HCT116 (cell line): ENCODE data around the gene KCNH6. TPM values are rescaled to one million over a fixed set of nuclear protein-coding genes. Genes with fewer than 3 reads are reported as not detected.

Experiments
- ATAC-seq: fragments of 200-7000 bp; cut with Tn5 transposase; 2 replicates; pipeline ENCODE4 v1.9.1; 2020; ENCODE audit warnings: mild to moderate bottlenecking, moderate library complexity
- BruUV-seq: library from RNA; stranded (reverse); fragments of 400-500 nt; replicated peaks from 2 replicates; lab custom pipeline; 2021; lab: Mats Ljungman, UMichigan
- CTCF ChIA-PET: fragments of 300-600 bp; sonication (Branson Sonifier 250); formaldehyde crosslinking; loops from one replicate; lab custom pipeline; 2021; ENCODE audit warnings: antibody characterized with exemption; lab: Charles Lee
- POLR2A ChIA-PET: fragments of 300-600, 350-600 bp; sonication (Branson Sonifier 250); formaldehyde crosslinking; loops from one replicate; lab custom pipeline; 2021; ENCODE audit warnings: antibody characterized with exemption; lab: Charles Lee
- RAD21 ChIA-PET, 2 experiments: fragments of 300-600 bp; sonication (Branson Sonifier 250); formaldehyde crosslinking; loops; one replicate each; lab custom pipeline; 2023; ENCODE audit warnings: low total read pairs in 2 of 2; ENCODE audit not compliant: uncharacterized antibody in 2 of 2, unreplicated experiment in 2 of 2, low non-redundant PET in 1 of 2; lab: Charles Lee
- DNase-seq: peaks from one replicate; pipeline ENCODE4 v3.0.0-alpha.2; 2010; ENCODE audit warnings: low read depth, low spot score
- H2AFZ ChIP-seq: fragments of 200-600 bp; shearing (Covaris generic), sonication (generic); 2 replicates; pipeline ENCODE4 v1.6.1; 2017; ENCODE audit warnings: low read depth, mixed run types, mixed read lengths, antibody characterized with exemption, low read length; ENCODE audit not compliant: poor library complexity, severe bottlenecking
- H3K27ac ChIP-seq: 2 replicates; pipeline ENCODE4 v1.5.1; 2012; ENCODE audit warnings: low read depth, low read length
- H3K27me3 ChIP-seq: fragments of 200-600 bp; sonication (generic); 2 replicates; pipeline ENCODE4 v1.6.1; 2016; ENCODE audit warnings: mixed run types, low read length, mixed read lengths; ENCODE audit not compliant: insufficient read depth
- H3K36me3 ChIP-seq, 2 experiments: fragments of 200-500 bp in 1 of 2; fragments of 200-600 bp in 1 of 2; sonication (Bioruptor generic) in 1 of 2; sonication (generic) in 1 of 2; 2 replicates each; pipeline versions ENCODE4 v1.5.1 to v1.6.1; 2014 to 2016; ENCODE audit warnings: low read length in 2 of 2, inconsistent platforms in 1 of 2, mixed read lengths in 1 of 2, mixed run types in 1 of 2; ENCODE audit not compliant: insufficient read depth in 2 of 2, control insufficient read depth in 1 of 2
- H3K4me1 ChIP-seq, 2 experiments: fragments of 200-600 bp in 1 of 2; sonication (generic) in 1 of 2; 2 replicates each; pipeline versions ENCODE4 v1.5.1 to v1.6.1; 2012 to 2017; ENCODE audit warnings: low read length in 2 of 2, inconsistent platforms in 1 of 2, mild to moderate bottlenecking in 1 of 2, mixed read lengths in 1 of 2, mixed run types in 1 of 2, moderate library complexity in 1 of 2; ENCODE audit not compliant: insufficient read depth in 2 of 2, control insufficient read depth in 1 of 2
- H3K4me2 ChIP-seq: fragments of 200-600 bp; sonication (generic); 2 replicates; pipeline ENCODE4 v1.6.1; 2017; ENCODE audit warnings: mixed run types, low read length, mixed read lengths
- H3K4me3 ChIP-seq, 2 experiments: fragments of 200-600 bp in 1 of 2; sonication (generic) in 1 of 2; replicated peaks in 1 of 2; 2 replicates each; pipeline ENCODE4 v1.5.1; 2011 to 2016; ENCODE audit warnings: low read length in 2 of 2, control low read depth in 1 of 2, low read depth in 1 of 2, mild to moderate bottlenecking in 1 of 2, mixed read lengths in 1 of 2, mixed run types in 1 of 2
- H3K79me2 ChIP-seq: fragments of 200-600 bp; sonication (generic); 2 replicates; pipeline ENCODE4 v1.6.1; 2017; ENCODE audit warnings: mild to moderate bottlenecking, mixed run types, low read length, moderate library complexity, mixed read lengths; ENCODE audit not compliant: insufficient read depth
- H3K9ac ChIP-seq: fragments of 200-600 bp; sonication (generic); 2 replicates; pipeline ENCODE4 v1.6.1; 2016; ENCODE audit warnings: low read length, mixed read lengths
- H3K9me2 ChIP-seq: fragments of 200-600 bp; sonication (generic), shearing (Covaris generic); 2 replicates; pipeline ENCODE4 v1.6.1; 2017; ENCODE audit warnings: mixed run types, mild to moderate bottlenecking, moderate library complexity; ENCODE audit not compliant: insufficient read depth
- H3K9me3 ChIP-seq, 2 experiments: fragments of 200-500 bp in 1 of 2; fragments of 200-600 bp in 1 of 2; sonication (Bioruptor generic) in 1 of 2; sonication (generic) in 1 of 2; 2 replicates each; pipeline ENCODE4 v1.6.1; 2014 to 2017; ENCODE audit warnings: low read length in 2 of 2, mixed read lengths in 2 of 2, inconsistent platforms in 1 of 2, low read depth in 1 of 2, mild to moderate bottlenecking in 1 of 2, mixed run types in 1 of 2, moderate library complexity in 1 of 2; ENCODE audit not compliant: control insufficient read depth in 1 of 2, insufficient read depth in 1 of 2
- H4K20me1 ChIP-seq: fragments of 200-600 bp; sonication (generic), shearing (Covaris generic); 2 replicates; pipeline ENCODE4 v1.6.1; 2017; ENCODE audit warnings: mixed run types, mild to moderate bottlenecking, moderate library complexity; ENCODE audit not compliant: insufficient read depth
- CBX3 ChIP-seq: IDR thresholded peaks from 2 replicates; pipeline ENCODE4 v1.6.1; 2012; ENCODE audit warnings: low read depth
- CTCF ChIP-seq, 3 experiments: fragments of 200-600 bp in 1 of 3; sonication (generic) in 1 of 3; IDR thresholded peaks in 2 of 3; conservative IDR thresholded peaks in 1 of 3; 2 replicates each; pipeline ENCODE4 v1.5.1; 2012 to 2017; ENCODE audit warnings: low read depth in 2 of 3, low read length in 2 of 3, antibody characterized with exemption in 1 of 3, borderline replicate concordance in 1 of 3, control low read depth in 1 of 3, mild to moderate bottlenecking in 1 of 3, mixed read lengths in 1 of 3, mixed run types in 1 of 3, moderate library complexity in 1 of 3; ENCODE audit not compliant: insufficient read depth in 1 of 3
- EGR1 ChIP-seq: IDR thresholded peaks from 2 replicates; pipeline ENCODE4 v1.6.1; 2012; ENCODE audit warnings: low read depth
- FOSL1 ChIP-seq: IDR thresholded peaks from 2 replicates; pipeline ENCODE4 v1.6.1; 2012; ENCODE audit warnings: low read depth
- JUND ChIP-seq: IDR thresholded peaks from 2 replicates; pipeline ENCODE4 v1.6.1; 2012
- MAX ChIP-seq: IDR thresholded peaks from 2 replicates; pipeline ENCODE4 v1.6.1; 2012
- POLR2AphosphoS5 ChIP-seq: IDR thresholded peaks from 2 replicates; pipeline ENCODE4 v1.6.1; 2011; ENCODE audit warnings: mild to moderate bottlenecking, low read depth, low read length, moderate library complexity
- RAD21 ChIP-seq: IDR thresholded peaks from 2 replicates; pipeline ENCODE4 v1.6.1; 2012; ENCODE audit warnings: low read depth, mild to moderate bottlenecking
- SIN3A ChIP-seq: IDR thresholded peaks from 2 replicates; pipeline ENCODE4 v1.6.1; 2012; ENCODE audit warnings: low read depth
- SP1 ChIP-seq: IDR thresholded peaks from 2 replicates; pipeline ENCODE4 v1.6.1; 2012; ENCODE audit warnings: low read depth
- SRF ChIP-seq: IDR thresholded peaks from 2 replicates; pipeline ENCODE4 v1.6.1; 2012; ENCODE audit warnings: low read depth
- ZFX ChIP-seq: fragments of 450-650 bp; IDR thresholded peaks from 2 replicates; pipeline ENCODE4 v1.6.1; 2017
- intact Hi-C: fragments of 100-400 bp; cut with micrococcal nuclease; formaldehyde crosslinking; loops from 2 replicates; pipeline ENCODE4 v1.10.0; 2022
- total RNA-seq: library from RNA; stranded (reverse); gene quantifications from one replicate; pipeline ENCODE4 v1.2.1, GENCODE V29; 2021; ENCODE audit not compliant: unreplicated experiment

KCNH6 gene
- total RNA-seq, 1 experiment from 2014 or later: not detected

GRCh38 chr17:63497708-63498483, 25.3 kb upstream of the KCNH6 start:
- H3K9me2 ChIP-seq: no peaks in the 10 kb centered on the region
- no peak overlapping the region for H3K9ac ChIP-seq
- peaks cover 14% of the 10 kb centered on the region for H3K27me3 ChIP-seq
- H3K4me1 ChIP-seq: no peaks in the 10 kb centered on the region
- no peaks in the 10 kb centered on the region for H4K20me1 ChIP-seq
- H3K79me2 ChIP-seq: no peaks in the 10 kb centered on the region
- H3K36me3 ChIP-seq: no peaks in the 10 kb centered on the region
- ChIA-PET RAD21 (no interaction called here), CTCF (interaction anchor here (2.2 kb wide), 1 partner anchor 19 kb away, joined by 8 read pairs; no protein-coding TSS in a partner anchor), POLR2A (no interaction called here)
- peak; percentile 93 for ATAC-seq
- H3K9me3 ChIP-seq: no peaks in the 10 kb centered on the region
- peak in 2 of 3 experiments; percentile 58 to 62; a peak in 4 of 6 replicates for TF ChIP-seq CTCF (IDR thresholded peaks at IDR 0.05 in 2 of 3, conservative IDR thresholded peaks at IDR 0.05 in 1 of 3; ENCODE audit: borderline replicate concordance in 1 of 3, insufficient read depth in 1 of 3, low read depth in 2 of 3, low read length in 2 of 3)
- no peak for TF ChIP-seq CBX3
- BruUV-seq: no TSS peak
- H2AFZ ChIP-seq: no peak overlapping the region
- H3K4me2 ChIP-seq: no peak overlapping the region
- DNase-seq: peak; percentile 24
- no peak overlapping the region for H3K27ac ChIP-seq
- intact Hi-C loops: no loop called here
- H3K4me3 ChIP-seq: no peak overlapping the region

- Histone ChIP-seq H3K9me2 (no peaks in the 10 kb centered on the region), H3K9me3 (no peaks in the 10 kb centered on the region), H3K27ac (no peak overlapping the region), H3K4me2 (no peak overlapping the region), H3K9ac (no peak overlapping the region), H3K27me3 (peaks cover 22% of the 10 kb centered on the region), H3K4me3 (no peak overlapping the region), H4K20me1 (no peaks in the 10 kb centered on the region), H3K4me1 (no peaks in the 10 kb centered on the region), H2AFZ (no peak overlapping the region), H3K36me3 (no peaks in the 10 kb centered on the region), H3K79me2 (no peaks in the 10 kb centered on the region)
- DNase-seq: no peak
- POLR2A ChIA-PET: no interaction called here
- TF ChIP-seq MAX: no peak
- TF ChIP-seq RAD21: no peak
- TF ChIP-seq POLR2AphosphoS5: no peak
- no peak for TF ChIP-seq SRF
- no peak for TF ChIP-seq SP1
- TF ChIP-seq JUND: no peak
- TF ChIP-seq EGR1: no peak
- no peak for TF ChIP-seq ZFX
- no peak for TF ChIP-seq SIN3A
- no peak for TF ChIP-seq FOSL1
- ATAC-seq: no peak
- intact Hi-C loops: no loop called here
- RAD21 ChIA-PET: no interaction called here
- BruUV-seq: no TSS peak
- CTCF ChIA-PET: no interaction called here
Observed at GRCh38 chr17:63498626-63499195, 24.4 kb upstream of the KCNH6 start.
